OCI-LY7 (cell line): ENCODE measurements around the gene DNASE1L1.

ENCODE experiments used
- CTCF ChIP-seq: fragments of 200-600 bp; sonication (generic); conservative IDR thresholded peaks from 2 replicates; pipeline ENCODE4 v1.5.1; 2014; ENCODE audit warnings: mild to moderate bottlenecking, antibody characterized with exemption, low read length, moderate library complexity, mixed read lengths
- EZH2phosphoT487 ChIP-seq: fragments of 200-600 bp; sonication (generic); IDR thresholded peaks from 2 replicates; pipeline ENCODE4 v1.6.1; 2018; ENCODE audit warnings: low read depth, borderline replicate concordance, mild to moderate bottlenecking, mixed run types, antibody characterized with exemption, low read length, moderate library complexity, mixed read lengths

DNA sequence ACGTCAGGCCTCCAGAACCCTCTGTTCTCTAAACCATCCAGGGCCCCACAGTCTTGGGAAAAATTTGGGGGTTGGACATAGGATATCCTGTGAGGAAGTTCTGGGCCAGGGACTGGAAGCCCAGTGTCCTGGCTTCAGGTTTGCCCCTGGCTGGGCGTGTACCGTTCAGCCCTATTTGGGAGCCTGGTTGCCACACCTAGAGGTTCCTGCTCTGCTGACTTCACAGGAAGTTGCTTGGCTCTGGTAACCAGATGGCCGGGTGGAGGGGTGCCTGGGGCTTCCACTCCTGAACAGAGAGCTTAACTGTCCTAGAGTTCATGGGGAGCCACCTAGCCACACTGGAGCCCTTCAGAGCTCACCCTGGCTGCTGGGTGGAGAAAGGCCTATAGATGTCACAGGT is 3.4 kb upstream of the DNASE1L1 start:
- TF ChIP-seq CTCF (no peak), EZH2phosphoT487 (no peak)
